ENCODE results near the gene FAM161B. TPM values are rescaled to one million over a fixed set of nuclear protein-coding genes. Genes with fewer than 3 reads are reported as not detected.
A peak's percentile ranks its signal among the peaks of the same experiment; 100 is the strongest.

Gene FAM161B
- total and polyA plus RNA-seq, 2 of the 13 experiments (the other 11 are each of a cell fraction or from before 2014, with no cell fraction given): 1.6 to 2.0 TPM

- TF ChIP-seq SMAD1 (CRISPR knock-in tag; IDR thresholded peaks at IDR 0.05; ENCODE audit: borderline replicate concordance, low read depth) (no peak), AGO2 (optimal IDR thresholded peaks at IDR 0.05; ENCODE audit: low read depth, low read length) (no peak), REST (IDR thresholded peaks at IDR 0.05; ENCODE audit: borderline replicate concordance in 1 of 2, low read depth in 1 of 2, low read length in 2 of 2) (no peak), ZSCAN21 (CRISPR knock-in tag; IDR thresholded peaks at IDR 0.05; ENCODE audit: borderline replicate concordance) (no peak), ZNF558 (CRISPR knock-in tag; IDR thresholded peaks at IDR 0.05; ENCODE audit: borderline replicate concordance) (no peak), PRMT3 (CRISPR knock-in tag; IDR thresholded peaks at IDR 0.05; ENCODE audit: borderline replicate concordance, low read depth) (no peak), ZNF451 (CRISPR knock-in tag; IDR thresholded peaks at IDR 0.05) (no peak), RAD51 (IDR thresholded peaks at IDR 0.05; ENCODE audit: borderline replicate concordance) (no peak), CHD2 (IDR thresholded peaks at IDR 0.05; ENCODE audit: low read depth, low read length) (no peak), HNRNPH1 (optimal IDR thresholded peaks at IDR 0.05; ENCODE audit: low read depth, low read length) (no peak), MAFF (IDR thresholded peaks at IDR 0.05; ENCODE audit: low read depth, low read length) (no peak), CBX1 (IDR thresholded peaks at IDR 0.05; ENCODE audit: low read depth) (no peak), ZUFSP (CRISPR knock-in tag; IDR thresholded peaks at IDR 0.05; ENCODE audit: borderline replicate concordance) (no peak), SMC3 (IDR thresholded peaks at IDR 0.05; ENCODE audit: low read length) (no peak), NFKBIZ (CRISPR knock-in tag; IDR thresholded peaks at IDR 0.05) (0 out of 2 replicates have a peak, but pooled peaks have one; percentile 20), HNF4G (IDR thresholded peaks at IDR 0.05; ENCODE audit: borderline replicate concordance, low read depth, low read length) (peak; percentile 13; the same call in 1 of the 2 replicates), HNF4G (CRISPR knock-in tag; IDR thresholded peaks at IDR 0.05; ENCODE audit: borderline replicate concordance, low read depth) (no peak), THAP9 (CRISPR knock-in tag; IDR thresholded peaks at IDR 0.05; ENCODE audit: borderline replicate concordance) (no peak), ZFP1 (CRISPR knock-in tag; IDR thresholded peaks at IDR 0.05) (0 out of 2 replicates have a peak, but pooled peaks have one; percentile 18), KAT7 (CRISPR knock-in tag; IDR thresholded peaks at IDR 0.05; ENCODE audit: borderline replicate concordance) (no peak), FOXO4 (CRISPR knock-in tag; conservative IDR thresholded peaks at IDR 0.05) (no peak)
Observed at GRCh38 chr14:73996731-73997107, 46.8 kb upstream of the FAM161B start (continued).

All from HepG2 (cell line).